Endothelial cell of umbilical vein (primary cell): ENCODE data around the gene OPRL1. TPM values are rescaled to one million over a fixed set of nuclear protein-coding genes. Genes with fewer than 3 reads are reported as not detected.

Experiments used
- BruUV-seq: library from RNA; stranded (reverse); fragments of 400-500 nt; replicated peaks from 2 replicates; lab custom pipeline; 2021; lab: Mats Ljungman, UMichigan
- CTCF ChIA-PET: fragments of 300-600, 350-600 bp; sonication (Branson Sonifier 250); formaldehyde crosslinking; loops from one replicate; lab custom pipeline; 2021; ENCODE audit warnings: antibody characterized with exemption, inconsistent platforms; lab: Charles Lee
- POLR2A ChIA-PET: fragments of 300-600, 350-600 bp; sonication (Branson Sonifier 250); formaldehyde crosslinking; loops from one replicate; lab custom pipeline; 2021; ENCODE audit warnings: antibody characterized with exemption, inconsistent platforms; lab: Charles Lee
- DNase-seq: peaks from one replicate; pipeline ENCODE4 v3.0.0-alpha.2; 2011; ENCODE audit warnings: low read depth, low spot score
- FAIRE-seq: peaks from 2 replicates; lab custom pipeline; 2011; peaks lifted over from hg19 to GRCh38; lab: Jason Lieb, UNC
- H2AFZ ChIP-seq: 2 replicates; pipeline ENCODE4 v1.6.0; 2012; ENCODE audit warnings: low read depth, low read length, control low read depth, inconsistent platforms
- H3K27ac ChIP-seq: 2 replicates; pipeline ENCODE4 v1.5.1; 2011; ENCODE audit warnings: low read depth, mild to moderate bottlenecking, control low read depth, low read length, moderate library complexity; ENCODE audit not compliant: insufficient read depth
- H3K27me3 ChIP-seq, 2 experiments: 2 replicates each; pipeline versions ENCODE4 v1.6.0 to v1.6.1; 2011; ENCODE audit warnings: low read length in 2 of 2, mixed read lengths in 1 of 2; ENCODE audit not compliant: control insufficient read depth in 2 of 2, insufficient read depth in 2 of 2
- H3K36me3 ChIP-seq, 2 experiments: 2 replicates in 1 of 2; 3 replicates in 1 of 2; pipeline ENCODE4 v1.5.1; 2011; ENCODE audit warnings: low read length in 2 of 2, mild to moderate bottlenecking in 1 of 2, moderate library complexity in 1 of 2; ENCODE audit not compliant: control insufficient read depth in 2 of 2, insufficient read depth in 2 of 2; ENCODE audit errors: extremely low read depth in 1 of 2
- H3K4me1 ChIP-seq: 3 replicates; pipeline ENCODE4 v1.5.1; 2011; ENCODE audit warnings: mild to moderate bottlenecking, low read length; ENCODE audit not compliant: control insufficient read depth, insufficient read depth; ENCODE audit errors: extremely low read depth
- H3K4me2 ChIP-seq: 2 replicates; pipeline ENCODE4 v1.6.1; 2011; ENCODE audit warnings: low read length, control low read depth, mixed read lengths; ENCODE audit not compliant: insufficient read depth
- H3K4me3 ChIP-seq, 3 experiments: fragments of 200-600 bp in 1 of 3; sonication (generic), shearing (Covaris generic) in 1 of 3; replicated peaks in 1 of 3; 2 replicates each; pipeline ENCODE4 v1.5.1; 2011 to 2016; ENCODE audit warnings: control low read depth in 3 of 3, low read length in 3 of 3, mild to moderate bottlenecking in 2 of 3, inconsistent platforms in 1 of 3, low read depth in 1 of 3, moderate library complexity in 1 of 3; ENCODE audit not compliant: insufficient read depth in 1 of 3
- H3K79me2 ChIP-seq: 2 replicates; pipeline ENCODE4 v1.6.0; 2012; ENCODE audit warnings: low read length, inconsistent platforms; ENCODE audit not compliant: control insufficient read depth, insufficient read depth
- H3K9ac ChIP-seq: replicated peaks from 2 replicates; pipeline ENCODE3; 2011; ENCODE audit warnings: low read length, control low read depth; ENCODE audit not compliant: insufficient read depth; ENCODE audit errors: extremely low read depth
- H3K9me1 ChIP-seq: replicated peaks from 3 replicates; pipeline ENCODE4 v1.6.0; 2011; ENCODE audit warnings: mild to moderate bottlenecking, low read length; ENCODE audit not compliant: control insufficient read depth, insufficient read depth; ENCODE audit errors: extremely low read depth
- H3K9me3 ChIP-seq: replicated peaks from 2 replicates; pipeline ENCODE4 v1.5.1; 2012; ENCODE audit warnings: low read length, inconsistent platforms; ENCODE audit not compliant: control insufficient read depth, insufficient read depth
- H4K20me1 ChIP-seq: replicated peaks from 2 replicates; pipeline ENCODE3; 2011; ENCODE audit warnings: mild to moderate bottlenecking, low read length; ENCODE audit not compliant: control insufficient read depth, insufficient read depth; ENCODE audit errors: extremely low read depth
- CTCF ChIP-seq, 2 donors: IDR thresholded peaks; 1 replicate in 1 of 2; 2 replicates in 1 of 2; pipeline ENCODE4 v1.5.1; 2011; ENCODE audit warnings: low read length in 2 of 2, mild to moderate bottlenecking in 2 of 2, moderate library complexity in 2 of 2, control low read depth in 1 of 2, inconsistent platforms in 1 of 2, low read depth in 1 of 2; ENCODE audit not compliant: insufficient read depth in 1 of 2; ENCODE audit errors: extremely low read depth in 1 of 2
- EZH2 ChIP-seq: IDR thresholded peaks from 2 replicates; pipeline ENCODE4 v1.6.1; 2012; ENCODE audit warnings: borderline replicate concordance, low read depth, mild to moderate bottlenecking, moderate library complexity, low read length, inconsistent platforms; ENCODE audit not compliant: severe bottlenecking
- FOS ChIP-seq: IDR thresholded peaks from 2 replicates; pipeline ENCODE4 v1.6.1; 2011; ENCODE audit warnings: mild to moderate bottlenecking, low read length, moderate library complexity, borderline replicate concordance; ENCODE audit not compliant: insufficient read depth
- GATA2 ChIP-seq: IDR thresholded peaks from 2 replicates; pipeline ENCODE4 v1.7.0; 2011; ENCODE audit warnings: low read depth, mild to moderate bottlenecking, moderate library complexity, mixed read lengths, low read length; ENCODE audit not compliant: insufficient read length, insufficient read depth
- JUN ChIP-seq: IDR thresholded peaks from 2 replicates; pipeline ENCODE4 v1.6.1; 2011; ENCODE audit warnings: borderline replicate concordance, low read depth; ENCODE audit not compliant: insufficient read length, insufficient read depth
- MYC ChIP-seq: IDR thresholded peaks from one replicate; pipeline ENCODE4 v1.6.1; 2011; ENCODE audit warnings: mild to moderate bottlenecking, low read depth, low read length
- POLR2A ChIP-seq: IDR thresholded peaks from 2 replicates; pipeline ENCODE4 v1.6.1; 2012; ENCODE audit warnings: low read depth, mild to moderate bottlenecking, control low read depth, low read length
- POLR2AphosphoS5 ChIP-seq: IDR thresholded peaks from 2 replicates; pipeline ENCODE4 v1.6.1; 2012; ENCODE audit warnings: low read depth, mild to moderate bottlenecking, control low read depth, low read length, moderate library complexity; ENCODE audit not compliant: insufficient read depth
- dilution Hi-C: fragments of 300-500 bp; cut with MboI; formaldehyde crosslinking; loops from one replicate; pipeline ENCODE4 v1.15.0; 2019; ENCODE audit warnings: low sequenced_read_pairs; ENCODE audit not compliant: extremely low pct_ligation_motif_present
- intact Hi-C: fragments of 100-400 bp; cut with micrococcal nuclease; formaldehyde crosslinking; loops from one replicate; pipeline ENCODE4 v1.10.0; 2022
- polyA plus RNA-seq, 4 experiments: library from polyadenylated mRNA; depleted of rRNA in 3 of 4; stranded (reverse) in 3 of 4; unstranded in 1 of 4; fragments of >200 nt; gene quantifications; 2 replicates each; pipeline versions ENCODE4 v1.2.1 to v1.2.3, GENCODE V29; 2011 to 2012; ENCODE audit warnings: missing spikeins in 1 of 4
- total RNA-seq: library from RNA; stranded (reverse); gene quantifications from 2 replicates; pipeline ENCODE4 v1.2.3, GENCODE V29; 2021
- TF ChIP-seq, protein P1 (sequence below): IDR thresholded peaks from 2 replicates; pipeline ENCODE4 v1.6.1; 2011; ENCODE audit not compliant: insufficient read depth, insufficient read length

OPRL1 gene
- total and polyA plus RNA-seq, 2 donors (not counting 3 experiments of a cell fraction or from before 2014, with no cell fraction given), result 1.9 to 2.0 TPM

DNA sequence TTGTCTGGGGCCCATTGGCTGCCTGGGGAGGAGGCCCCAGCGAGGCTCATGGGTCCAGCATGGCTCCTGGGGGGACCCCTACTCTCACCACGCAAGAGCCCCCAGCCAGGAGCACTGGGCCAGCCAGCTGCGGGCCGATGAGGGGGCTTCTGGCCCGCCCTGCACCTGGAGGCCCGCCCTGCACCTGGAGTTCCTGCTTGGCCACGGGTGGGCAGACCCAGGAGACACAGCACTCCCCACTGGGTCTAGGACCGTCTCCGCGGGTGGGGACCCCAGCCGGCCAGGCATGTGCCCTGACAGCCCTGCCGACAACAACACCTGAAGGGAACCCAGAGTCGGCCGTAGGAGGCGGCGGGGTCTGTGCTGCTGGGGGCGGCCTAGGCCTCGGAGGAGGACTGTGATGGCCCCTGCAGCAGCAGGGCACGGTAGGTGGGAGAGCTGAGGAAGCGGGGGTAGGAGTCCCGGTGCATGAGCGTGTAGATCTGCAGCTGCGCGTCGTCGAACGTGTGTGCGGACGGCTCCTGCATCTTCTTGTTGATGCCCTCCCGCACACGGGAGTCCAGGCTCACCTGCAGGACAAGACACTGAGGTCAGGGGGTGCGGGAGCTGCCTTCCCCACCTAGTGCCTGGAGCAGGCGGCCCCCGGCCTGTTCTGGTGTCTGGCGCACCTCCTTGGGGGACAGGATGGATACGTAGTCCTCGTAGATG lies 6.3 kb upstream of the OPRL1 start:
- no peaks in the 10 kb centered on the region for H3K9me1 ChIP-seq
- intact Hi-C loops (no loop called here), dilution Hi-C loops (no loop called here)
- H2AFZ ChIP-seq, result no peak overlapping the region
- no peaks in the 10 kb centered on the region for H4K20me1 ChIP-seq
- H3K36me3 ChIP-seq, result peaks cover 0 to 21% of the 10 kb centered on the region in 2 experiments
- no peak overlapping the region for H3K4me2 ChIP-seq
- no peak overlapping the region for H3K4me3 ChIP-seq
- ChIA-PET POLR2A (no interaction called here), CTCF (no interaction called here)
- H3K4me1 ChIP-seq, result peaks cover 5% of the 10 kb centered on the region
- H3K9ac ChIP-seq, result no peak overlapping the region
- no peaks in the 10 kb centered on the region for H3K9me3 ChIP-seq
- peaks cover 6% of the 10 kb centered on the region for H3K79me2 ChIP-seq
- H3K27ac ChIP-seq, result no peak overlapping the region
- H3K27me3 ChIP-seq, result no peaks in the 10 kb centered on the region
- no TSS peak for BruUV-seq
- DNase-seq (no peak), FAIRE-seq (no peak)
- no peak for TF ChIP-seq EZH2
- TF ChIP-seq CTCF (IDR thresholded peaks at IDR 0.05; ENCODE audit: extremely low read depth in 1 of 2, insufficient read depth in 1 of 2, low read depth in 1 of 2, low read length in 2 of 2), result no peak
- TF ChIP-seq GATA2, result no peak
- TF ChIP-seq, protein P1, sequence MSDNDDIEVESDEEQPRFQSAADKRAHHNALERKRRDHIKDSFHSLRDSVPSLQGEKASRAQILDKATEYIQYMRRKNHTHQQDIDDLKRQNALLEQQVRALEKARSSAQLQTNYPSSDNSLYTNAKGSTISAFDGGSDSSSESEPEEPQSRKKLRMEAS, result no peak
- TF ChIP-seq FOS, result no peak
- TF ChIP-seq POLR2AphosphoS5, result no peak
- no peak for TF ChIP-seq POLR2A
- TF ChIP-seq MYC, result no peak
- no peak for TF ChIP-seq JUN
